ENCODE measurements around the gene RANBP3L.
A peak's percentile ranks its signal among the peaks of the same experiment; 100 is the strongest.

The RANBP3L gene

DNA sequence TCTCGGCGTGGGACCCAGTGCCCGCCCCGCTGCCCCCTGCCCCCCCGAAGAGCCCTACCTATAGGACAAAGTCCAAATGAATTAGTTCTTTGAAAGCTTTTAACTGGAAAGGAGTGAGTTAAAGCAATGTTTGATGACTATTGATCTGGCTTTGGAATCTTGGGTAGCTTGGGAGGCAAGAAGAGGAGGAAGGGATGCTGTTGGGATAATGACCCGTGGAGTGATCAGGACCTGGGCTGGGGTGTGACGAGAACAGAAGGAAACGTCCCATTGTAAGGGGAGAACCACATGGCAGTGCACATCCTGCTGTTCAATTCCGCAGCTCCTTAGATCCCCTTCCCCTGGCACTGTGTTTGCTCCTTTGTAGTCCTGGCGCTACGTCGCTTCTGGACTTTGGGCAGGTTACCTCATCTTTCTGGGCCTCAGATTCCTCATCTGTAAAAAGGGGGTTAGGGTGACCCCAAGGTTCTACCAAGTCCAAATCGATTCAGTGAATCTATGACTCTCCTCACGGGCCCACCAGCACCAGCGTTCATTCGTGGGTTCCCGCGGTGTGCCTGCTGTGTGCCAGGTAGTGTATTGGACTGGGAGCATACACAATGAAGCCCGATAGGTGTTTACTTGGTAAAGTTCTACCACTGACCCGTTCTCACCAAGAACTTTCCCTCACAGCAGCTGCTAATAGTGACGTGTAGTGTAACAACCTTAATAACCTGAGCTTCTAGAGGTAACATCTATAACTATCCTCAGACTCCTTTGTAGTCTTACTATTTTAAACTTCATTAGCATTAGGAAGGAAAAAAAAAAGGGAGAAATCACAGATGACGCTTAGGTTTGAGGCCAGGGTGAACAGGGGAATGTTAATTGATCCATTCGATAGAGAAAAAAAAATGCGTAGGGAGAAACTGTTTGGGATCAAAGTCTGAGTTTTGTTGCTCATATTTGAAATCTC, 58.9 kb downstream of the RANBP3L start:
- DNase-seq: peak; percentile 17

DNA sequence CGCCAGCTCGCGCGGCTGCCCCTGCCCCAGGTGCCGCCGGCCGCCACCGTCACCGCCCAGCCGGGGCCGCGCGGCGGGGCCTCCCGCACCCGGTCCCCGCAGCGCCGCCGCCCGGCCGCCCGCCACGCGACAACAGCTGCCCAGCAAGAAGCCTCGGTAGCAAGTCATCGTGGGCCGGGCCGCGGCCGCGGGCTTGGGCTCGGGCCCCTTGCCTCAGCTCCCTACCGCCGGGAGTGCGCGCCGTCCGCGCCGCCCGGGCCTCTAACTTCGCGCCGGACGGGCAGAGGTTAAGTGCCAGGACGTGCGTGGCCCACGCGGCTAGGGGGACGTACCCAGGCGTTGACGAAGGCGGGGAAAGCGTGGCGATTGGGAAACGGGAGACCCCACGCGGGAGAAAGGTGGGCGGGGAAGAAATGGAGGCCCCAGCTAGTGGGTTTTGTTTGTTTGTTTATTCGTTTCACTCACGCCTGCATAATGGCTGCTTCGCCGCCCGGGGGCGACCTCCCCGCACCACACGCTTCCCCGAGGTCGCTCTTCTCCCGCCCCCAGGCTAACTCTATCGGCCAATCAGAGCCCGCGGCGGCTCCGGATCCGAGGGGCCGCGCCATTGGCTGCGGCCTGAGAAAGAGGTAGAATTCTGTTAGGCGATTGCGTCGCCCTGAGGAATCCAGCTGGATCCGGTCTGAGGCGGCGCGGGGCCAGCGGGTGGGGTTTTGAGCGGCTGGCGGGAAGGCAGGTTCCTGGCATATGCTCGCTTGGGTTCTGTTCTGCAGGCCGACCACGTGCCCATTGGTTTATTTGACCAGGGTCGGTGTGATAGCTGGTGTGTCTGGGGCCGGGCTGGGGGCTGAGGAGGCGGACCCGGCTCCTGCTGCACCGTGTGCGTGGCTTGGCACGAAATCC, 59.8 kb downstream of the RANBP3L start, which contains the start of gene NADK2:
Gene NADK2 (minus strand): TSS at position 295 of the 903 bp plus-strand sequence. CDS start 127 bp downstream, at position 168.
- DNase-seq: peak; percentile 94

DNA sequence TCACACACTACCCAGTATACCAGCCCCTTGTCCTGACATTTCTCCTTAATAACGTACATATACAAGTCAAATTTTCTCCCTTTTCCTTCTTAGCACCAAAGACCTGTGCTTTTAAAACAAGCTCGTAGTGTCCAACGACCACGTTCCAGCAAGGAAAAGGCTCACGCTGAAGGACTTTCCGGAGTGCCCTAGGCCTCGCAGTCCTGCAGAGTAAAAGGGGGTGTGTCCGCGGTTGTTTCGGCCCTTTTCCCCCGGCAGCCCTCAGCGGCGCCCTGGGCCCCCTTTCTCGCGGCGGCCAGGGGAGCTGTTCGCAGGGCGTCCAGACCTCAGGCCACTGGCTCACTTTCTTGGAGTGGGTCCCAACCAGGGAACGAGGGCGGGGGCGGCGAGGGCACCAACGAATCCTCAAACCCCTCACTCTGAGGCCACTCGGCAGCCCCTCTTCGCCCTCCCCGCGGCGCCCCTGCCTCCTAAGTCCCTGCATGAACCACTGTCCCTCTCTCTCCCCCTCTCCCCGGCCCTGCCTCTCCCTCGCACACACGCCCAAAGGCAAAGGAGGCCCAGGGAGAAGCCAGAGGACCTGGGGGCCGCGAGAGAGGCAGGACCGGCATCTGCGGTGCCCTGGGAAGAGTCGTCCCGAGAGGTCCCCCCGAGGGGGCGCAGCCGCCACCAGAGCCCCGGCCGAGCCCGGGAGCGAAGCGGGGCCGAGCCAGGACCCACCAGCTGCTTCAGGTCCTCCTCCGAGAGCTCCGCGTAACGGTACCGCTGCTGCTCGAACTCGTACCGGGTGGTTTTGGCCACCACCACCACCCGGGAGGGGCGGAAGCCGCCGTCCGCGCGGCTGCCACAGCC, 60.7 kb downstream of the RANBP3L start:
- peak; percentile 43 for DNase-seq

DNA sequence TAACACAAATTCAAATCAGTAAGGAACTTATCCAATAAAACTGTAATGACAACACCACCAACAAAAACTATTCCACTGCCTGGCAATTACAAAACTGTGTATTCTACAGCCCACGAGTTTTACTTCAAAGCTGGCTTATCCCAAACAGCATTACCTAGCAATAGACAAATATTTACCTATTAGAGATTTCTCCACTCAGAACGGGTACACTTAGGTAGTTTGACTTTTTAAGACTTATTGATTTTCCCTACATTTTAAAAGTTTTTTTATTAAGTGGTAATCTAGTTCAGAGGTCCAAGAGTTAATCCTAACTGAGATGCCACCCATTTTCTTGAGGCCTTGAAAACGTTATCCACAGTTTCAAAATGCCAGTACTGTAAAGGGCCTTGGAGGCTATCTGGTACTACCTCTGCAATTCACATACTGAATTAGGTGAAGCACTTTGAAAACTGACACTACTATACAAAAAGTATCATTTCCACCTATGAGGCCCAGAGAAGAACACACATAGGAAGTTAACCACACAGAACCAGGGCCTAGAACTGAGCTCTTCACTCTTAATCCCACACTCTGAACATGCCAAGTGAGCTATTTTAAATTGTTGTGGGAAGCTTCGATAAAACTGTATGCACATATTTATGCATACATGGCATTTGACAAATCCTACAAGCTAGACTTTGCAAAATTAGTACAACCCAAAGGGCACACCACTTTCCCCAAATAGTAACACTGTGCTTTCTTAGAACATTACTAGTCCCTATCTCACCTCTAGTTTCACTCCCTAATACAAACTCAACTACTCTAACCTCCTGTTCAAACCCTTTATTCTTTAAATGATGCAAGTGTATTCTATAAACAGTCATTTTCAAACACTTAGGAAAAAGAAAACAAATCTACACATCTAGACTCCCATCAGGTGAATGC, 62.1 kb downstream of the RANBP3L start:
- no peak for DNase-seq

DNA sequence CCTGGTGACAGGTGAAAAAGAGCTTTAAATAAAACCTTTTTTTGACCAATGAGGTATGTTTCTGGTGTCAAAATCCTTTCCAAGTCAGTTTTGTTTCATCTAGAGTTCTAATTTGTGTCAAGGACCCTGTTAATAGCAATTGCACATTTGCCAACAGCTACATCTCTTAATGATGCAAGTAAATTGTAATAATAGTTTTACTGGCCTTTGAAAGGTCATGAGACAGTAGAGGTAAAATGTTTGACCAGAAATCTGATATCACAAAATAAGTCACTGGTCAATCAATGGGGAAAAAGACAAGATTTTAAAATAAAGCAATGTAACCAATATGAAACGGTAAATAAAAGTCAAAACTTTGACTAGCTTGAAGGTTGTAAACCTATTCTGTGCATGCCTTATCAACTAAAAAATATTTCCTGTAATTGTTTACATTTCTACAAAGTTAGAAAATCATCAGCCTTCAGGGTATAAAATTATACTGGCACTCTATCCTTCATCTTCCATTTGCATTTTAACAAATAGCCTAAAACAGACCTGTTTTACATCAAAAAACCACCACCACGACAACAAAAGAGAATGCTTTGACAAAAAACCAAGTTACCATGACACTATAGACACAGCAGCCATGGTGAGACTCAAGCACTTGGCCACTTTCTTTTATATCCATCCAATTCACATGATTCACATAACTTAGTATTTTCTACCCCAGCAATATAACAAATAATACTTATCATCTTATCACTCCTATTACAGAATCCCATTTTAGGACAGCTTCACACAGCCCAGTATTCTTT, 63.0 kb downstream of the RANBP3L start:
- DNase-seq: no peak

DNA sequence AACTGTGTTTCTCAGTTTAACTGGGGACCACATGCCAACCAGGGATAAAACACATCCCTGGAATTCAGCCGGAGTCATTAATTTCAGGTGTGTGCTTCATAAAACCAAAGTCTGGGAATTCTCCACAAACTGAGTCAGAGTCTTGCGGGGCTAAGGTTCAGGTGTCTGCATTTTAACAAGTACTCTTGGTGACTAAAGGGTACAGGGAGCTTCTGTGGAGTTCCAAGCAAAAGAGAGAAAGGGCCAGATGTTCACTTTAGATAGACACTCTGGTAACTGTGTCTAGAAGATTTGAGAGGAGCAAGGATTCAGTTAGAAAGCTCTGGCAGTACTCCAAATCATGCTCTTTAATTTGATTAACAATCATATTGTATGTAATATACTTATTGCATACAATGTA, 64.0 kb downstream of the RANBP3L start:
- DNase-seq: no peak

DNA sequence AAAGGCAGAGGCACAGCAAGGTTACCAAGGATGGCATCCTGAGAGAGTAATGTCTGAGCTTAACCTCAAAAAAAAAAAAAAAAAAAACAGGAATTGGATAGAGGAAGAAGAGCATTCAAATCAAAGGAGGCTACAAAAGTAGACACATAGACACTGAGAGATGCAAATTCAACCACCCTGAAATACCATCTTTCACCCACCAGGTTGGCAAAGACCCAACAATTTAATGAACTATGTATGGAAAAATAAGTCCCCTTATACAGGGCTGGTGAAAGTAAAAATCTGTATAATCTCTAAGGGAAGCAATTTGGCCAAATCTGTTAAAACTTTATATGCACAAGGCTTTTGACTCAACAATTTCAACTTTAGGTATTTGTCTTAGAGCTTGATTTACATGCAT, 64.9 kb downstream of the RANBP3L start:
- DNase-seq: no peak

DNA sequence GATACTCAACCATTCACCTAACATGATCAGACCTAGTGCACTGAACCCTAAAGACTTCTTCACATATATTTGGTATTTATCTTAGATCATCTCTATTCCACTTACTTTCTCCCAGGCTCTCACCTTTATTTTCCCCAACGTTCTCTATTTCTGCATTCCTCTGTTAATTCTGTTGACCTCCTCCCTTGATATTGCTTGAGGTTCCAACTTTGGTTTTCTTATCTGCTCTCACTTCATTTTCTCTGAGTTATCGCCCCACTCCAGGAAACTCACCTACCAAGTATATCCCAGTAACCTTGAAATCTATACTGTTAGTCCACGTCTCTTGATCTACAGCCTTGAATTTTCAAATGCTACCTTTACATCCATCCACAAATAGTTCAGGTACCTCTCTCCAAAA, 69.2 kb downstream of the RANBP3L start:
- DNase-seq: no peak

DNA sequence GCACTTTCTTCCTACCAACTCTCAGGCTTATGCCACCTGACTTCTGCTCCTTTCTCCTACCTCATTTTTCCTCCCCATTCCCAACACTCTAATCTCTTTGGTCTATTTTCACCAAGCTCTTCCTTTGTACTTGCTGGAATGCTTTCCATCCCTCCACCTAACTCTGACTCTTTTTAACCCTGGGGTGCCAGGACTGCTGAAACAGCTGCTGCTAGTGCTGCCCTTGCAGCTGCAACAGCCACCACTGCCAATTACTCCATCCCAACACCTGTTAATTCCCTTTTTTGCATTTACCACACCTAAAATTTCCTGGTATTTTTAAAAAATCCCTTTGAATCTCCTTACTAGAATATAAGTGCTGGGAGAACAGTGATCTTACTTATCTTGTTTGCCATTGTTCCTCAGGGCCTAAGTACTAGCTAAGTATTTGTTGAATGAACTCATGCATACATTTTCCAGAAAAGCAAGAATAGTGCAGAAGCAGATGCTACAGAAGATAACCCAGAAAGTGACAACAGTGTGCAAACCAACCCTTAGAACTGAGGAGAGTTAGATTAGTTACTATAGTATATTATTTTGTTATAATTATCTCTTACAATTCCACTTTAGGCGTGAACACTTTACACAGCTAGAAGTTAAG, 71.4 kb downstream of the RANBP3L start:
- no peak for DNase-seq

DNA sequence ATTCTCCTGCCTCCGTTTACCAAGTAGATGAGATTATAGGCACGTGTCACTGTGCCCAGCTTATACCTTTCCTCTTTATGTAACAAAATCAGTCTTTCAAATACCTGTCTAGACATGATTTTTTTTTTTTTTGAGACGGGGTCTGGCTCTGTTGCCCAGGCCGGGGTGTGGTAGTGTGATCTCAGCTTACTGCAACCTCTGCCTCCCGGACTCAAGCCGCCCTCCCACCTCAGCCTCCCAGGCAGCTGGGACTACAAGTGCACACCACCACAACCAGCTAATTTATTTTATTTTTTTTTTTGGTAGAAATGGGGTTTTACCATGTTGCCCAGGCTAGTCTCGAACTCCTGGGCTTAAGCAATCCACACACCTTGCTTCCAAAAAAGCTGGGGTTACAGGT, 73.2 kb downstream of the RANBP3L start:
- no peak for DNase-seq

DNA sequence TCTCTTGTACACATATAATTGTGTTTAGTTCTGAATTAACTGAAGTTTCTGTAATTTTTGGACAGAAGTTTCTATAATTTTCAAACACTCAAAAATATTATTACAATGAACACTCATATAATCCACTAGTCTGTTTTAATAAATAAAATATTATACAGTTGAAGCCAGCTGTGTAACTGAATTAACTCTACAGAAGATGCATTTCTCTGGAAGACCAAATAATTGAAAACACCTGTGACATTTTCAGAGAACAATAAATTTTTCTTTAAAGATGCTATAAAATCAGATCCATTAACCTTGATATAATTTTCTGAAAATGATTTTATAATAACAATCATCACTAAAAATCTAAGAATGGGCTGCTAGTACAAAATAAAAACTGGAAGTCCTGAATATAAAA, 74.7 kb downstream of the RANBP3L start:
- no peak for DNase-seq

DNA sequence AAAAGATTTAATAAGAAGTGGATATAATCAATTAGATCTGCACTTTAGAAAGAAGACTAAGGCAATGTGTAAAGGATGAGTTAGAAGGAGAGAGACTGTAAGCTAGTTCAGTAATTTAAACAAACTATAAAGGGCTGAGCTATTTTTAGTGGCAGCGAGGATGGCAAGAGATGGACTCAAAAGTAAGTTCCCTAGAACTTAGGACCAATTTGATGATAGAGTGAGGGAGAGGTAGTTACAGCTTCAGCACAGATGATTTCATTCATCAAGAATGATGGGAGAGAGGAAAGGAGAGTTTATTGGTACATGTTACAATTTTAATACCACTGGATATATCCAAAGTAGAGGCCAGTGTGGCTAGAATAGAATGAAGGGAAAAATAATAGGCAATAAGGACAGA, 79.1 kb downstream of the RANBP3L start:
- DNase-seq: no peak

DNA sequence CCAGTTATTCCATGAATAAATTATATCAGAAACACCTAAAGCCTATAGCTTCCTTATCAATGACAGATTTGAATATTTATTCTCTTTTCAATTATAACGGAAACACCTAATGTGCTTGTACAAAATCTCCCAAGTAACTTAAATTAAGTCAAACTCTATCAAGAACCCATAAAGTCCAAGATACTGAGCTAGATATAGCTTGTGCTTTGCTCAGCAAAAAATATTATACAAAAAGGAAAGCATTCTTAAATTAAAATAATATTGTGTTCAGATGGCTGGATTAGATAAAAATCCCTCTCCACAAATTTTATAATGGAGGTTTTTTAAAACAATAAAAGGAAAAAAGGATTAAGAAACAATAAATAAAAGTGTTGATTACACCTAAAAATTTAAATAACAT, 83.7 kb downstream of the RANBP3L start:
- no peak for DNase-seq

DNA sequence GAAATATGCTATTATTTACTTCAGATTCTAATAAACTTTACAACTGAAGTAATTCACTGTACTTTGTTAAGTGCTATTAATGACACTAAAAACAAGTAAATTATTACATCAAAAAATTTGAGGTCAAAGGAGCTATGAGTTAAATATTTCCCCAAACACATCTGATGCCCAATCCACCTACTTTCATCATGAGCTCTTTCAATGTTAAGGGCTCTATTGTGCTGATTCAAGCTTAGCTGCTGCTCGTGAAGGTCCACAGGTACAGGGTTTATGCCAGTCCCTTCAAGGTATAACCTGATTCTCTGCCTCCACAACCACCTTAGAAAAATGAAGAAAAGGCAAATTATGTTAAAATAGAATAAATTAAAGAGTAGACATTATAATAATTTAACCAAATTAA, 84.1 kb downstream of the RANBP3L start:
- DNase-seq: no peak

DNA sequence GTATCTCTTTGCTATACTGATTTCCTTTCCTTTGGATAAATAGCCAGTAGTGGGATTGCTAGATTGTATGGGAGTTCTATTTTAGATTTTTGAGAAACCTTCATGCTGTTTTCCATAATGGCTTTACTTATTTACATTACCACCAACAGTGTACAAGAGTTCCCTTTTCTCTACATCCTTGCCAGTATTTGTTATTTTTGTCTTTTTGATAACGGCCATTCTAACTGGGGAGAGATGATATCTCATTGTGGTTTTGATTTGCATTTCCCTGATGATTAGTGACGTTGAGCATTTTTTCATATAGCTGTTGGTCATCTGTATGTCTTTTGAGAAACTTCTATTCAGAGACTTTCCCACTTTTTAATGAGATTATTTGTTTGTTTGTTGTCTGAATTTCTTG, 85.8 kb downstream of the RANBP3L start:
- no peak for DNase-seq

DNA sequence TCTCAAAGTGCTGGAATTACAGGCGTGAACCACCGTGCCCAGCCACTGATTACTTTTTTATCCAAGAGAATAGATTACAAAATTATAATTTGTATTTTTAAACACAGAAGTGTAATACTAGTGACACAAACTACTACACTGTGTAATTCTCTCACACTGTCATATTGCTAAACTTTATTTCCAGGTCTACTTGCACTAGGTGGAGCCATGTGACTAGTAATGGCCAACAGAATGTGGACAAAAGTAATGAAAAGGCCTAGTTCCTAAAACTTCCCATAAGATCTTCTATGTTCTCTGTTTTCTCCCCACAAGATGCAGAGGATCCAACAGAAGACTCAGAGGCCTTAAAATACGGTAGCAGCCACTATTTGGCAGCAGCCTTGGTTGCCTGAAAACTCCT, 87.3 kb downstream of the RANBP3L start:
- no peak for DNase-seq

DNA sequence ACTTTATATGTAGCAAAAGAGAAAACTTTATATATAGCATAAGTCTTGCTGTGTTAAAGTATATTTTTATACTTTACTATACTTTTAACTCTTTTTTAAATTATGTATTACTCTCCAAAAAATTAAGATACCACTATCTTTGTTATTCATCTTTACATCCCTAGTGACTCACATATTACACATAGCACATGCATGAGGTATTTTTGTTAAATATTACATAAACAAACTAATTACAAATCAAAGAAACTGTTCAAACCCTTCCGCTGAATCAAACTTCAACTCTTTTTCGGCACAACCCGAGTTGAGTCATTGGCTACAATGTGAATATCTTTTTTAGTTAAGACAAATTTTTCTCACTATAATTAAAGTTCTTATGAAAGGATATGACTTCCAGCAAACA, 92.0 kb downstream of the RANBP3L start:
- no peak for DNase-seq

DNA sequence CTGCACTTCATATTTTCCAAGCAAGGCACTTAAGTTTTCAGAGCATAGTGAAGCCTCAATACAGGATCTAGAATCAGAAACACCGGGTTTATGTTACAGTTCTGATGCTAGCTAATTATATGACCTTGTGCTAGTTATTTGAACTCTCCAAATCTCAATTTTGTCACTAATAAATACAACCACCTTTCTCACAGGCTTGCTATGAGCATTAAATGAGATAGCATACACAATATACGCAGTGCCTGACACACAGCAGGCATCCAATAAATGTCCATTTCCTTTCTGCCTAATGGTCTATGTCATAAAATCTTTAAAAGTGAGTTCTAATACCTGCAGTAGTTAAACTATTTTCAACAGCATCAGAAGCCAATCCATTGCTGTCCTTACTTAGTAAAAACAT, 92.9 kb downstream of the RANBP3L start:
- no peak for DNase-seq

DNA sequence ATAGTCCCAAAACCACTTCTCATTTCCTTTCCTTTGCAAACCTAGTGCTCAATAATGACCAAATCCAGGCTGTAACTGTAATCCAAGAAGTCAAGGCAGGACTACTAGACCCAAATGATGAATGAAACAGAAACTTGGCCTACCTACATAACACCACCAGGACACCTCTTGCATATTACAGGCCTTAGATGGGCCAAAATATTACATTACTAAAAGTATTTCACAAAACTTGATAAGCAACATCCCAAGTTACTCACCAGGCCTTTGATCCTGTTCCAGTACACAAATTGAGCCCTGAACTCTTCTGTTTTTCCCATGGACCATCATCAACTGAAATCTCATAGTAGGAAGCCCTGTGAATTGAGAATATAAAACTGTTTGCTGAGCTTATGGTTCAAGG, 94.8 kb downstream of the RANBP3L start:
- no peak for DNase-seq

DNA sequence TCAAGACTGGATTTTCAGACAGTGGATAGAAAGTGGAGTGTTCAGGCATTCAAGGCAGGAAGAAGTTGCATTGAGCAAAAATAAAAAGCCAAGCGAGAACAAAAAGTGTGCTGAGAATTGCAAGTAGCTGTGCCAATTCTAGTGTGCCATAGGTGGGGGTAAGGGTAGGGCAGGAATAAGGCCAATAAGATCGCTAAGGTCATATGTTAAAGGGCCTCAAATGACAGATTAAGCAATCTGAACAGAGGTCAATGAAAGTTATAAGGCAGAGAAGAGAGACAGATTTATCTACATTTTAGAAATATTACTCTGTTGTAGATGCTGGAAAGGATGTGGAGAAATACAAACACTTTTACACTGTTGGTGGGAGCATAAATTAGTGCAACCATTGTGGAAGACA, 96.4 kb downstream of the RANBP3L start:
- no peak for DNase-seq

Measured in activated CD4-positive, alpha-beta T cell treated with anti-CD3 and anti-CD28 coated beads for 48 hours (primary cell).